Vagina (tissue), 2 donors: ENCODE measurements around the gene GARIN5B. TPM values are rescaled to one million over a fixed set of nuclear protein-coding genes. Genes with fewer than 3 reads are reported as not detected.

Experiments
- DNase-seq, 2 donors: peaks; one replicate each; pipeline ENCODE4 v3.0.0-alpha.2; 2017; ENCODE audit errors: extremely low spot score in 2 of 2
- H3K27ac ChIP-seq: fragments of 200-600 bp; sonication (generic); one replicate; pipeline ENCODE4 v1.5.1; 2019
- H3K27me3 ChIP-seq: fragments of 200-600 bp; sonication (generic); one replicate; pipeline ENCODE4 v1.5.1; 2019
- H3K36me3 ChIP-seq, 2 donors: fragments of 200-600 bp; sonication (generic); one replicate each; pipeline ENCODE4 v1.5.1; 2017 to 2019
- H3K4me1 ChIP-seq: fragments of 200-600 bp; sonication (generic); one replicate; pipeline ENCODE4 v1.5.1; 2019
- H3K4me3 ChIP-seq, 2 donors: fragments of 200-600 bp; sonication (generic); 1 replicate in 1 of 2; 2 replicates in 1 of 2; pipeline ENCODE4 v1.5.1; 2016 to 2019
- H3K9me3 ChIP-seq: fragments of 200-600 bp; sonication (generic); one replicate; pipeline ENCODE4 v1.5.1; 2019
- CTCF ChIP-seq, 3 experiments: fragments of 450-650 bp in 2 of 3; fragments of 200-600 bp in 1 of 3; sonication (generic) in 1 of 3; IDR thresholded peaks; one replicate each; pipeline ENCODE4 v1.5.1; 2017 to 2019; ENCODE audit warnings: antibody characterized with exemption in 3 of 3, mild to moderate bottlenecking in 2 of 3, moderate library complexity in 2 of 3
- POLR2A ChIP-seq, 2 donors: fragments of 450-650 bp; IDR thresholded peaks; one replicate each; pipeline ENCODE4 v1.6.1; 2017; ENCODE audit warnings: antibody characterized with exemption in 2 of 2, mild to moderate bottlenecking in 2 of 2, moderate library complexity in 2 of 2
- POLR2AphosphoS5 ChIP-seq, 2 donors: sonication (generic); formaldehyde crosslinking; IDR thresholded peaks; one replicate each; pipeline ENCODE4 v1.9.0; 2017; ENCODE audit warnings: antibody characterized with exemption in 2 of 2, mild to moderate bottlenecking in 2 of 2, low read depth in 1 of 2; ENCODE audit not compliant: insufficient read depth in 1 of 2
- intact Hi-C: fragments of 100-400 bp; cut with DNase I; formaldehyde crosslinking; loops from one replicate; pipeline ENCODE4 v1.15.1; 2023
- total RNA-seq: library from RNA; depleted of rRNA; stranded (reverse); fragments of >200 nt; gene quantifications from one replicate; pipeline ENCODE4 v1.2.3, GENCODE V29; 2016

GARIN5B gene
- total RNA-seq, 1 donor from 2014 or later = not detected

- no peaks in the 10 kb centered on the region for H3K27me3 ChIP-seq
- peaks cover 42% of the 10 kb centered on the region for H3K4me1 ChIP-seq
- no peak for DNase-seq
- TF ChIP-seq POLR2A (IDR thresholded peaks at IDR 0.05) = no peak
- no peak for TF ChIP-seq CTCF (IDR thresholded peaks at IDR 0.05)
- no peak for TF ChIP-seq POLR2AphosphoS5 (IDR thresholded peaks at IDR 0.05; ENCODE audit: insufficient read depth in 1 of 2, low read depth in 1 of 2)
- H3K36me3 ChIP-seq = peaks cover 0 to 16% of the 10 kb centered on the region in 2 donors
- intact Hi-C loops = loop anchor here (2.0 kb wide), 1 partner anchor 43 kb away; no protein-coding TSS in a partner anchor
- H3K4me3 ChIP-seq = peak overlapping the region; percentile 70 to 76
- no peaks in the 10 kb centered on the region for H3K9me3 ChIP-seq
- H3K27ac ChIP-seq = peak overlapping the region; percentile 96
Observed at GRCh38 chr19:55383279-55384130, 20.4 kb upstream of the GARIN5B start.

- DNase-seq = no peak
- intact Hi-C loops = no loop called here
- H3K4me3 ChIP-seq = no peak overlapping the region
- H3K27me3 ChIP-seq = no peaks in the 10 kb centered on the region
- no peak overlapping the region for H3K27ac ChIP-seq
- TF ChIP-seq POLR2AphosphoS5 (IDR thresholded peaks at IDR 0.05; ENCODE audit: insufficient read depth in 1 of 2, low read depth in 1 of 2) (no peak), POLR2A (IDR thresholded peaks at IDR 0.05) (no peak), CTCF (IDR thresholded peaks at IDR 0.05) (no peak)
- no peaks in the 10 kb centered on the region for H3K9me3 ChIP-seq
- H3K36me3 ChIP-seq = peaks cover 0 to 6% of the 10 kb centered on the region in 2 donors
- H3K4me1 ChIP-seq = peaks cover 33% of the 10 kb centered on the region
Observed at GRCh38 chr19:55382522-55383054, 19.5 kb upstream of the GARIN5B start.

GRCh38 chr19:55382013-55382412, 19.0 kb upstream of the GARIN5B start:
- intact Hi-C loops = no loop called here
- no peaks in the 10 kb centered on the region for H3K9me3 ChIP-seq

GRCh38 chr19:55379174-55379573, 16.1 kb upstream of the GARIN5B start:
- Histone ChIP-seq H3K4me1 (peaks cover 13% of the 10 kb centered on the region), H3K36me3 (no peaks in the 10 kb centered on the region), H3K27me3 (no peaks in the 10 kb centered on the region), H3K4me3 (no peak overlapping the region), H3K9me3 (no peaks in the 10 kb centered on the region), H3K27ac (no peak overlapping the region)
- TF ChIP-seq POLR2A (IDR thresholded peaks at IDR 0.05) (no peak), POLR2AphosphoS5 (IDR thresholded peaks at IDR 0.05; ENCODE audit: insufficient read depth in 1 of 2, low read depth in 1 of 2) (no peak), CTCF (IDR thresholded peaks at IDR 0.05) (no peak)
- intact Hi-C loops = loop anchor here (10.0 kb wide), 1 partner anchor 74 kb away; no protein-coding TSS in a partner anchor
- DNase-seq = no peak

More at GRCh38 chr19:55382013-55382412, 19.0 kb upstream of the GARIN5B start:
- Histone ChIP-seq H3K27ac (no peak overlapping the region), H3K27me3 (no peaks in the 10 kb centered on the region), H3K4me1 (peaks cover 27% of the 10 kb centered on the region), H3K4me3 (no peak overlapping the region), H3K36me3 (peaks cover 0 to under 1% of the 10 kb centered on the region in 2 donors)
- DNase-seq = no peak
- TF ChIP-seq POLR2A (IDR thresholded peaks at IDR 0.05) = no peak
- no peak for TF ChIP-seq CTCF (IDR thresholded peaks at IDR 0.05)
- no peak for TF ChIP-seq POLR2AphosphoS5 (IDR thresholded peaks at IDR 0.05; ENCODE audit: insufficient read depth in 1 of 2, low read depth in 1 of 2)
